ENCODE data around the gene ATP6V1B1.
A peak's percentile ranks its signal among the peaks of the same experiment; 100 is the strongest.

Gene ATP6V1B1

GRCh38 chr2:71000780-71001591, 65.3 kb downstream of the ATP6V1B1 start:
- Histone ChIP-seq H3K4me1 (ENCODE audit: control insufficient read depth, insufficient read depth, low read length) (peaks cover 18% of the 10 kb centered on the region), H3K27ac (ENCODE audit: insufficient read depth, low read depth, low read length, poor library complexity, severe bottlenecking) (no peak overlapping the region), H3K9me3 (ENCODE audit: control insufficient read depth, low read length) (no peaks in the 10 kb centered on the region), H3K27me3 (ENCODE audit: control insufficient read depth, insufficient read depth, low read length, poor library complexity, severe bottlenecking) (peaks cover 28% of the 10 kb centered on the region), H3K36me3 (ENCODE audit: control insufficient read depth, insufficient read depth, low read length) (no peaks in the 10 kb centered on the region), H3K4me3 (ENCODE audit: insufficient read depth, low read depth, low read length) (no peak overlapping the region)
- 37% methylated on average over 21 of the region's 21 CpGs for WGBS, 2 experiments

- no peaks in the 10 kb centered on the region for H3K36me3 ChIP-seq (ENCODE audit: control insufficient read depth, insufficient read depth, low read length)
- no peak overlapping the region for H3K4me3 ChIP-seq (ENCODE audit: insufficient read depth, low read depth, low read length)
- 65 to 79% methylated on average over 4 to 5 of the region's 5 CpGs for WGBS, 2 experiments
- peaks cover 26% of the 10 kb centered on the region for H3K27me3 ChIP-seq (ENCODE audit: control insufficient read depth, insufficient read depth, low read length, poor library complexity, severe bottlenecking)
- peaks cover 18% of the 10 kb centered on the region for H3K4me1 ChIP-seq (ENCODE audit: control insufficient read depth, insufficient read depth, low read length)
- peak overlapping the region; percentile 44 for H3K27ac ChIP-seq (ENCODE audit: insufficient read depth, low read depth, low read length, poor library complexity, severe bottlenecking)
- no peaks in the 10 kb centered on the region for H3K9me3 ChIP-seq (ENCODE audit: control insufficient read depth, low read length)
Measured at GRCh38 chr2:71001592-71001927, 65.9 kb downstream of the ATP6V1B1 start.

DNA sequence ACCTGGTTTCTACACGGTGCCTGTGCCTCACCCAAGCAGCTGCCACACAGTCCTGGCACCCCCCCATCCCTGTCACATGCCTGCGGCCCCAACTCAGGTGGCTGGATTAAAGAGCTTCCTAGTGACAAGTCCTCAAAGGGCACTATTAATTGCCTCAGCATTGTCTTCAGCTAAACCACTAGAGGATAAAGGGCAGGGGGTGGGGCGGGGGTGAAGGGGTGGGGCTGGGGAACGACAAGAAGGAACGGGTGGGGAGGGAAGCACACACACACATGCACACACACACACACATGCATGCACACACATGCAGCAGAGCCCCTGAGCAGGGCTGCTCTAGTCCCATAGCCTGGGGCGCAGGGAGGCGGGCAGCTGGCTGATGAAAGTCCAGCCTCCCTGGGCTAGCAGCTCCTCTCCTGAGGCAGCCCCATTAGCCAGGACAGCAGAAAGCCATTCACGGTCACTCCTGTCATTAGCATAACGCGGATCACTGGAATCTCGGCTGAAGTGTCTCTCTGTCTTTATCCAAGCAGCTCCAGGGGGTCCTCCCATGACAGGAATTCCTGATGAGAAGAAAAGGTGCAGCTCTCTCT, 66.4 kb downstream of the ATP6V1B1 start:
- H3K27ac ChIP-seq (ENCODE audit: insufficient read depth, low read depth, low read length, poor library complexity, severe bottlenecking), result peak overlapping the region; percentile 60
- H3K9me3 ChIP-seq (ENCODE audit: control insufficient read depth, low read length), result no peaks in the 10 kb centered on the region
- 2 to 6% methylated on average over 10 of the region's 11 CpGs for WGBS, 2 experiments
- H3K4me3 ChIP-seq (ENCODE audit: insufficient read depth, low read depth, low read length), result peak overlapping the region; percentile 10
- H3K27me3 ChIP-seq (ENCODE audit: control insufficient read depth, insufficient read depth, low read length, poor library complexity, severe bottlenecking), result peaks cover 23% of the 10 kb centered on the region
- H3K36me3 ChIP-seq (ENCODE audit: control insufficient read depth, insufficient read depth, low read length), result no peaks in the 10 kb centered on the region
- peaks cover 18% of the 10 kb centered on the region for H3K4me1 ChIP-seq (ENCODE audit: control insufficient read depth, insufficient read depth, low read length)

DNA sequence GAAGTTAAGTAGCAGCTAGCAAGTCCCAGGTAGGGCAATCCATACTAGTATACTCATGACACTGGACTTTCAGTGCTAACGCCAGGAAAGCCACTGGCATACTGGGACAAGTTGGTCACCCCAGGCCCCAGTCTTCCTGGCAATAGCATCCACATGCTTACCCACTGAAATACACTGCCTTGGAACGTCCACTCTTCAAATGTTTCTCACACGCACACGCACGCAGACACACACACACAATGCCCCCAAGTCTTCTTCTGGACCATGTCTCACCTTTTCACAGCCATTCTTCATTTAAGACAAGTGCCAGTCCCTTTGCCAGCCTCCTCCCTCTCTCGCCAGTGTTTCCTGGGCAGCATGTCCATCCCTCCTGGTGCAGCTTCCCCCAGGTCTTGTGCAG, 67.7 kb downstream of the ATP6V1B1 start:
- peaks cover 12% of the 10 kb centered on the region for H3K27me3 ChIP-seq (ENCODE audit: control insufficient read depth, insufficient read depth, low read length, poor library complexity, severe bottlenecking)
- no peak overlapping the region for H3K4me3 ChIP-seq (ENCODE audit: insufficient read depth, low read depth, low read length)
- H3K9me3 ChIP-seq (ENCODE audit: control insufficient read depth, low read length), result no peaks in the 10 kb centered on the region
- H3K27ac ChIP-seq (ENCODE audit: insufficient read depth, low read depth, low read length, poor library complexity, severe bottlenecking), result no peak overlapping the region
- no peaks in the 10 kb centered on the region for H3K36me3 ChIP-seq (ENCODE audit: control insufficient read depth, insufficient read depth, low read length)
- H3K4me1 ChIP-seq (ENCODE audit: control insufficient read depth, insufficient read depth, low read length), result peaks cover 18% of the 10 kb centered on the region
- 91 to 95% methylated on average over 6 of the region's 6 CpGs for WGBS, 2 experiments

GRCh38 chr2:71003966-71004755, 68.5 kb downstream of the ATP6V1B1 start:
- Histone ChIP-seq H3K4me1 (ENCODE audit: control insufficient read depth, insufficient read depth, low read length) (peaks cover 18% of the 10 kb centered on the region), H3K27me3 (ENCODE audit: control insufficient read depth, insufficient read depth, low read length, poor library complexity, severe bottlenecking) (peaks cover 8% of the 10 kb centered on the region), H3K9me3 (ENCODE audit: control insufficient read depth, low read length) (no peaks in the 10 kb centered on the region), H3K27ac (ENCODE audit: insufficient read depth, low read depth, low read length, poor library complexity, severe bottlenecking) (no peak overlapping the region), H3K4me3 (ENCODE audit: insufficient read depth, low read depth, low read length) (no peak overlapping the region), H3K36me3 (ENCODE audit: control insufficient read depth, insufficient read depth, low read length) (no peaks in the 10 kb centered on the region)
- 94% methylated on average over 11 of the region's 11 CpGs for WGBS, 2 experiments

DNA sequence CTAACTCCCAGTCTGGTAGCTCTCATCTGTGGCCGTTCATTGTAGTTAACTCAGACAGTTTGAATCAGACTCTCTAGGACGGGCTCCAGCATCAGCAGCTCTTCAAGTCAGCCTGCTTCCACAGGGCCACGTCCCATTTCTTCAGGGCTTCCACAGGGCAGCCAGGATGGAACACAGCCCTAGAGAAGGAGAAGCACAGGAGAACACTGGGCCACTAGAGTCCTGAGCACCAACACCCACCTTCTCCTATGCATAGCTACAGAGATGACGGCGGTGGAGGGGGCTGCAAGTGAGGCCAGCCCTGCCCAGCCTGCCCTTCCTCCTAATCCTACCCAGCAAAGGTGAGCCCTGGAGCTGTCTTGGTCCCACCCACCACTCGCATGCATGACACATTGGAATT, 69.2 kb downstream of the ATP6V1B1 start:
- H3K9me3 ChIP-seq (ENCODE audit: control insufficient read depth, low read length), result no peaks in the 10 kb centered on the region
- H3K27me3 ChIP-seq (ENCODE audit: control insufficient read depth, insufficient read depth, low read length, poor library complexity, severe bottlenecking), result peaks cover 1% of the 10 kb centered on the region
- H3K4me1 ChIP-seq (ENCODE audit: control insufficient read depth, insufficient read depth, low read length), result peaks cover 18% of the 10 kb centered on the region
- no peaks in the 10 kb centered on the region for H3K36me3 ChIP-seq (ENCODE audit: control insufficient read depth, insufficient read depth, low read length)
- H3K4me3 ChIP-seq (ENCODE audit: insufficient read depth, low read depth, low read length), result no peak overlapping the region
- 90 to 92% methylated on average over 6 of the region's 6 CpGs for WGBS, 2 experiments
- no peak overlapping the region for H3K27ac ChIP-seq (ENCODE audit: insufficient read depth, low read depth, low read length, poor library complexity, severe bottlenecking)

DNA sequence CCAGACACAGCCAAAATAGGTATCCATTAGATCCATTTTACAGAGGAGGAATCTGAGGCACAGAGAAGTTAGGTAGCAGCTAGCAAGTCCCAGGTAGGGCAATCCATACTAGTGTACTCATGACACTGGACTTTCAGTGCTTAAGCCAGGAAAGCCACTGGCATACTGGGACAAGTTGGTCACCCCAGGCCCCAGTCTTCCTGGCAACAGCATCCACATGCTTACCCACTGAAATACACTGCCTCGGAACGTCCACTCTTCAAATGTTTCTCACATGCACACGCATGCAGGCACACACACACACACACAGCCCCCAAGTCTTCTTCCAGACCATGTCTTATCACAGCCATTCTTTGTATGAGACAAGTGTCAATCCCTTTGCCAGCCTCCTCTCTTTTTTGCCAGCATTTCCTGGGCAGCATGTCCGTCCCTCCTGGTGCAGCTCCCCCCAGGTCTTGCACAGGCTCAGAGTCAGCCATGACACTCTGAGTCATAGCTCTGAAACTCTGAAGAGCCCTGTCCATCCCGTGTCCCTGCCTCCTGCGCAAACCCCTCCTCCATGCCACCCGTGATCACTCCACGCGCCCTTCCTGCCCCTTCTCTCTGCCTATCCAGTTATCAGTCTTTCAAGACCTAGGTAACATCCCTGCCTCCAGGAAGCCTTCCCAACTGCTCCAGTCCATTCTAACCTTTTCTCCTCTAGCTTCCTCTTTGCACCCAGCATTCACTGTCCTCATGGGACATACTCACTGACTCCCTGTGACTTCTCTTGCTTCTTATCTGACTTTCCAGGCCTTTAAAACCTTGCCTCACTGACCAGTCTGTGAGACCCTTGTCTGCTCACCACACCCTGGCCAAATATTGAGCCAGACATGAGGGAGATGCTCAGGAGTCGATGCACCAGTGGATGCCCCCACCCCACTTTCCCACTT, 69.8 kb downstream of the ATP6V1B1 start:
- no peaks in the 10 kb centered on the region for H3K36me3 ChIP-seq (ENCODE audit: control insufficient read depth, insufficient read depth, low read length)
- 89 to 91% methylated on average over 10 of the region's 10 CpGs for WGBS, 2 experiments
- H3K4me1 ChIP-seq (ENCODE audit: control insufficient read depth, insufficient read depth, low read length), result peaks cover 18% of the 10 kb centered on the region
- no peaks in the 10 kb centered on the region for H3K27me3 ChIP-seq (ENCODE audit: control insufficient read depth, insufficient read depth, low read length, poor library complexity, severe bottlenecking)
- H3K4me3 ChIP-seq (ENCODE audit: insufficient read depth, low read depth, low read length), result no peak overlapping the region
- no peaks in the 10 kb centered on the region for H3K9me3 ChIP-seq (ENCODE audit: control insufficient read depth, low read length)
- H3K27ac ChIP-seq (ENCODE audit: insufficient read depth, low read depth, low read length, poor library complexity, severe bottlenecking), result no peak overlapping the region

DNA sequence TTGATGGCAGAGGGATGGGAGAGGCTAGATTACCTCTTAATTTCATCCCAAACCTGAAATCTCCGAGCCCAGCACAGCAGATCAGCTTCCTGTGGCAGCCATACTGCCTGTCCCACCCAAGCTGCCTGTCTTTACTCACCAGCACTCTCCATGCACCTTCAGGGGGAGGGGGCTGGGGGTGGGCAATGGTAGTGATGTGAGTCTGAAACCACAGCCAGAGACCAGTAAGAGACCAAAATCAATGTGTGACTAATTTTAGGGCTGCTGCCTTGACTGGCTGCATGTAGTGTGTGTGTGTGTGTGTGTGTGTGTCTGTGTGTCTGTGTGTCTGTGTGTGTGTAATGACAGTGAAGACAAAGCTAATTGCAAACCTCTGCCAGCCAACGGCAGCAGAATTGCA, 70.6 kb downstream of the ATP6V1B1 start:
- Histone ChIP-seq H3K27me3 (ENCODE audit: control insufficient read depth, insufficient read depth, low read length, poor library complexity, severe bottlenecking) (no peaks in the 10 kb centered on the region), H3K27ac (ENCODE audit: insufficient read depth, low read depth, low read length, poor library complexity, severe bottlenecking) (no peak overlapping the region), H3K4me1 (ENCODE audit: control insufficient read depth, insufficient read depth, low read length) (peaks cover 14% of the 10 kb centered on the region), H3K4me3 (ENCODE audit: insufficient read depth, low read depth, low read length) (no peak overlapping the region), H3K9me3 (ENCODE audit: control insufficient read depth, low read length) (no peaks in the 10 kb centered on the region), H3K36me3 (ENCODE audit: control insufficient read depth, insufficient read depth, low read length) (no peaks in the 10 kb centered on the region)
- WGBS, 2 experiments, result 77 to 95% methylated on average over 2 of the region's 2 CpGs

GRCh38 chr2:71006955-71007799, 71.5 kb downstream of the ATP6V1B1 start:
- Histone ChIP-seq H3K27me3 (ENCODE audit: control insufficient read depth, insufficient read depth, low read length, poor library complexity, severe bottlenecking) (no peaks in the 10 kb centered on the region), H3K36me3 (ENCODE audit: control insufficient read depth, insufficient read depth, low read length) (no peaks in the 10 kb centered on the region), H3K9me3 (ENCODE audit: control insufficient read depth, low read length) (no peaks in the 10 kb centered on the region), H3K4me3 (ENCODE audit: insufficient read depth, low read depth, low read length) (no peak overlapping the region), H3K27ac (ENCODE audit: insufficient read depth, low read depth, low read length, poor library complexity, severe bottlenecking) (no peak overlapping the region), H3K4me1 (ENCODE audit: control insufficient read depth, insufficient read depth, low read length) (peaks cover 6% of the 10 kb centered on the region)
- 87 to 88% methylated on average over 5 of the region's 5 CpGs for WGBS, 2 experiments
